ENCODE results near the gene DDX24.

Gene DDX24, protein sequence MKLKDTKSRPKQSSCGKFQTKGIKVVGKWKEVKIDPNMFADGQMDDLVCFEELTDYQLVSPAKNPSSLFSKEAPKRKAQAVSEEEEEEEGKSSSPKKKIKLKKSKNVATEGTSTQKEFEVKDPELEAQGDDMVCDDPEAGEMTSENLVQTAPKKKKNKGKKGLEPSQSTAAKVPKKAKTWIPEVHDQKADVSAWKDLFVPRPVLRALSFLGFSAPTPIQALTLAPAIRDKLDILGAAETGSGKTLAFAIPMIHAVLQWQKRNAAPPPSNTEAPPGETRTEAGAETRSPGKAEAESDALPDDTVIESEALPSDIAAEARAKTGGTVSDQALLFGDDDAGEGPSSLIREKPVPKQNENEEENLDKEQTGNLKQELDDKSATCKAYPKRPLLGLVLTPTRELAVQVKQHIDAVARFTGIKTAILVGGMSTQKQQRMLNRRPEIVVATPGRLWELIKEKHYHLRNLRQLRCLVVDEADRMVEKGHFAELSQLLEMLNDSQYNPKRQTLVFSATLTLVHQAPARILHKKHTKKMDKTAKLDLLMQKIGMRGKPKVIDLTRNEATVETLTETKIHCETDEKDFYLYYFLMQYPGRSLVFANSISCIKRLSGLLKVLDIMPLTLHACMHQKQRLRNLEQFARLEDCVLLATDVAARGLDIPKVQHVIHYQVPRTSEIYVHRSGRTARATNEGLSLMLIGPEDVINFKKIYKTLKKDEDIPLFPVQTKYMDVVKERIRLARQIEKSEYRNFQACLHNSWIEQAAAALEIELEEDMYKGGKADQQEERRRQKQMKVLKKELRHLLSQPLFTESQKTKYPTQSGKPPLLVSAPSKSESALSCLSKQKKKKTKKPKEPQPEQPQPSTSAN

DNA sequence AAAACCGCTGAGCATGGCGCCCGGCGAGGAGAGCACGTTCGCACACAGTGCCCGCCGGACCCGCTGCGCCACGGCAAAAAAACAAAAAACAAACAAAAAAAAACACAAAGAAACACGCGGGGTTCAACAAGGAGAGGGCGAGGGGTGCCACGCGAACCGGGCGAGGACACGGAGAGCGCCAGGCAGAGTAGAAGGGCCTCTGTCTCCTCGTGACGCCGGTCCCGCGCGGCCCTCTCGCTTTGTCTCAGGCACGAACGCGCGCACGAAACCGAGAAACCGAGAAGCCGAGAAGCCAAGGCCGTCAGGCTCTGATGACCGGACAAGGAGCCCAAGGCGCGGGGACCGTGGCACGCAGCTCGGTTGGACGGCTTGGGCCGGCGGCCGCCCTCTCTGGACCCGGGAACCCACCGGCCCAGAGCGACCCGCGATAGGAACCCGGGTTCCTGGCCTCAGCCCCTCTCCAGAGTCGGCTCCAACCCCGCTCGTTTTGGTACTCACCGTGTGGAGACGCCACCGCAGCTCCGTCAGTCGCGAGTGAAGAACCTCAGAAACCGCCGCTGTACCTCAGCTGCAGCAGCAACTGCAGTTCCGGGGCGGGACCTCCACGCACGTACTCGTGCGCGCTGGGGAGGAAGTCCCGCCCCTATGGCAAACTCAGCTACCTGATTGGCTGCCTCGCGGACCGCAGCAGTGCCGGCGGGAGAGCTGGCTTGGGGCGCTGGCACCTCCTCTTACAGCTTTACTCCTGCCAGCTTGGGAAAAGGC, at the start of gene DDX24, which contains the start of gene IFI27L1:
Gene DDX24, minus strand, starts transcription at position 582 of the 765 bp plus-strand sequence. CDS start 1,460 bp downstream, outside the sequence.
Gene IFI27L1, plus strand, starts transcription at position 690 of the 765 bp plus-strand sequence. CDS start 15,628 bp downstream, outside the sequence.
- DNase-seq (ENCODE audit: low read depth, low spot score) = peak; percentile 84

DNA sequence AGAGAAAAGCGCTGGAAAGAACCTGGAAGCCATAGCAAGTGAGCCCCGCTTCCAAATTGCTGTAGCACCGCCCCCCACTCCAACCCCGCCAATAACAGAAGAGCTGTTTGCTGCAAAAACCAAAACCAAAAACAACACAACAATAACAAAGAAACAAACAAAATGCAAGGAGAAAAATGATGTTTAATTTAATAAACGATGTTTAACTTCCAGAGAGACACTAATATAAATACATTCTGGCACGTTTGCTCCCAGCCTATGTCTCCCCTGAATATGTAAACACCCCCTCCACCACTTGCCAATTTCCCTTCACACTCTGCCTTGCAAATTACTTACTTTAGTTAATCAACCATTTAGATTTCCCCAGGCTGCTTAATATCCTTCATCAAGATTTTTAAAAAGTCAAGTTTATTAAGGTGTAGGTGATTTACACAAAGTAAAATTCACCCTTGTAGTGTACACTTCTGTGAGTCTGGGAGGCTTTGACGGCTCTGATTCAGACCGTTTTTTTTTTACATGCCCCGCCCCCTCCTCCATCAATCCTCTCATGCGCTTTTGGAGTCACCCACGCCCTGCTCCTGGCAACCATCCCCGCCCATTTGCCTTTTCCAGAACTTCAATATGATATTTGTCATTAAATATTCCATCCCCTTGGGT, 48.9 kb upstream of the DDX24 start:
- no peak for DNase-seq (ENCODE audit: low read depth, low spot score)

DNA sequence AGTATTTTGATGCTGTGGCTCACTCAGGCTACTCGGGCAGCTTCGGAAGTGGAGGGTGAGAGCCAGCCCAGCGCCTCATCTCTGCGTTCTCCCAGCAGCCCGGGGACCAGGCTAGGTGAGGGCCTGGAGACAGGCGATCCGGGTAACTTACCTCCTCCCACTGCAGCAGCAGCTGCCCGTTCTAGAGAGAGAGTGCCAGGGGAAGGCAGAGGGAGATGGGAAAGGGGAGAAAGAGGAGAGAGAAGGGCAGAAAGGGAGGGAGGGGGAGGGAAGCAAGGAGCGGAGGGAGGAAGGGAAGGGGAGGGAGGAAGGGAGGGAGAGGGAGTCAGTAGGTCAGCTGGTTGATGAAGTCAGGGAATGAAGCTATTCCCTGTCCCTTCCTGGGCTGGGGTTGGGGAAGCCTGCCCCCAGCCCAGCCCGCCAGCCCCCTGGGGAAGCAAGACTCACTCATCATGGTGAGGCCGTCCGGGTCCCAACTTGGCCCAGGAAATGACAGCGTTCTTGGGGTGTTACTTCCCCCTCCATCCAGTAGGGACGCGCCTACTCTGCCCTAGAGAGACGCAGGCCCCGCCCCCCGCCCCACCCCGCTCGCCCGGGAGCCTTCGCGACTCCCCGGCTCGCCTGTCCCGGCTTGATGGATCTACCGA, 48.2 kb upstream of the DDX24 start, which contains the start of gene IFI27L2:
Gene IFI27L2, minus strand, starts transcription at position 494 of the 647 bp plus-strand sequence. Its CDS starts 40 bp downstream, at position 454.
- DNase-seq (ENCODE audit: low read depth, low spot score) = peak; percentile 29

DNA sequence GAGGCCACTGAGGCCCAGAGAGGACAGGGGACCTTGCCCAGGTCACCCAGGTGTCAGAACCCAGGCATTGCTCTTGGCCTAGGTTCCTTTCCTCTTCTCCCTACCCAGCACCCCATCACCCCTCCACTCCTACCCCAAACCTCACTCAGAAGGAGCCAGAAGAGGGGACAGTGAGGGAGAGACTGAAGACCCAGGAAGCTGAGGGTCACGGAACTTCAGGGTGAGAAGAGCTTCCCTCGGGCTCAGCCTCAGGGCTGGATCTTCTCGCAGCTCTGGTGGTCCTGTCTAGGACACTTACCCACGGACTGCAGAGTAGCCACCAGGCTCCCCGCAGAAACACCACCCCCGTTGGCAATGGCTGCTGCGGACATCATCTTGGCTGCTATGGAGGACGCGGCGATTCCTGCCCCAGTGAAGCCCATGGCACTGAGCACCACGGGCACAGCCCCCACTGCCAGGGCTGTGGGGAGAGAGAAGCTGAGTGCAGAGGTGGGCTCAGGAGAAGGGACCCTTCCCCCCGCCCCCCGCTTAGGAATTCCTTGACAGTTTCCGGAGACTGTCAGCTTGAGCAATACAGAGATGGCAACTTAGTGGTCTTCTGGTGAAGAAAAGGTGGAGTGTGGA, 47.3 kb upstream of the DDX24 start:
- DNase-seq (ENCODE audit: low read depth, low spot score) = no peak

DNA sequence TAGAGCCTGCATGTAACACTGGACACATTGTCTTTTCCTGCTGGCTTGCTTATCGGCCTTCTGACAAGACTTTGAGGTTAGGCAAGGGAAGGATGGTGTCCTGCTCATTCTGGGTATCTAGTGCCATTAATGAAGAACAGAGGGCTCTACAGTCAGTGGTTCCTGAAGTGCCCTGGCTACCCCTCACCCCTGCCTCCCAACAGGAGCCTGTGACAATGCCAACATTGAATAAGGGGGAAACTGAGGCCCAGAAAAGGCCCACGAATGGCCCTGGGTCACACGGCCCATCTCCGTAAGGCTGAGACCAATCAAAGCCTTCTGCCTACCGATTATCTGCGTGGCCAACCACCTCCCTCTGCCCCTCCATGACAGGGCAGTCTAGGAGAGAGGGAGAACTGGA, 46.3 kb upstream of the DDX24 start:
- no peak for DNase-seq (ENCODE audit: low read depth, low spot score)

GRCh38 chr14:94126800-94127199, 45.8 kb upstream of the DDX24 start:
- no peak for DNase-seq (ENCODE audit: low read depth, low spot score)

GRCh38 chr14:94126419-94126677, 45.3 kb upstream of the DDX24 start:
- DNase-seq (ENCODE audit: low read depth, low spot score) = no peak

DNA sequence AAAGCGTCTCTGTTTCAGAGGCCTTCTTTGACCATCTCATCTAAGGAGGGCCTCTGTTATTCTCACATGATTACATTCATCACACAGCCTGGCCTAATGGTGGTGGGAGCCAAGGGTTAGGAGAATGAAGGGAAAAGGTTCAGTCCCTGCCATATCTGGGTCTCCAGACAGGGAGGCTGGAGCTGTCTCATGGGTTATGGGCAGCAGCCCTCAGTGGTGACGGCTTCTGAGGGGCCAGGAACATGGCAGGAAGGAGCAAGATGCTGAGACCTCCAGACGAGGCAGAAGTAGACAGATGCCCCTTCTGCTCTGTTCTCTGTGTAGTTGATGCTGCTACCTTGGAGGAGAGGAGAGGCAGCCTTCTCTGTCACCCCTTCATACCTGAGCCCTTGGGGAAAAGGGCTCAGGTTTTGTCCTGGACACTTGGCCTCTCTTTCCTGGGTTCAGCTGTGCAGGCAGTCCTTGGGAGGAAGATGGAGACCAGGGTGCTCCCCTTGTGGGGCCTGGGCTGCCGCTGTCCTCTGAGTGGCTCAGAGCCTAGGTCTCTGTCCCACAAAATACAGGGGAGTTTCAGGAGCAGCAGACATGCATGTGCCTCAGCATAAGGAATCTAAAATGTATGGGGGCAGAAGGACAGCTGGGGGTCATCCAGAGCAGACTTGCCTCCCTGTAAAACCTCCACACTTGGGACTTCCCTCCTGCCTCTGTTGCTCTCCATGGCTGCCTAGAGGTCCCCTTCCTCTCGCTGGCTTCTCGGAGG, 44.8 kb upstream of the DDX24 start:
- DNase-seq (ENCODE audit: low read depth, low spot score) = no peak

DNA sequence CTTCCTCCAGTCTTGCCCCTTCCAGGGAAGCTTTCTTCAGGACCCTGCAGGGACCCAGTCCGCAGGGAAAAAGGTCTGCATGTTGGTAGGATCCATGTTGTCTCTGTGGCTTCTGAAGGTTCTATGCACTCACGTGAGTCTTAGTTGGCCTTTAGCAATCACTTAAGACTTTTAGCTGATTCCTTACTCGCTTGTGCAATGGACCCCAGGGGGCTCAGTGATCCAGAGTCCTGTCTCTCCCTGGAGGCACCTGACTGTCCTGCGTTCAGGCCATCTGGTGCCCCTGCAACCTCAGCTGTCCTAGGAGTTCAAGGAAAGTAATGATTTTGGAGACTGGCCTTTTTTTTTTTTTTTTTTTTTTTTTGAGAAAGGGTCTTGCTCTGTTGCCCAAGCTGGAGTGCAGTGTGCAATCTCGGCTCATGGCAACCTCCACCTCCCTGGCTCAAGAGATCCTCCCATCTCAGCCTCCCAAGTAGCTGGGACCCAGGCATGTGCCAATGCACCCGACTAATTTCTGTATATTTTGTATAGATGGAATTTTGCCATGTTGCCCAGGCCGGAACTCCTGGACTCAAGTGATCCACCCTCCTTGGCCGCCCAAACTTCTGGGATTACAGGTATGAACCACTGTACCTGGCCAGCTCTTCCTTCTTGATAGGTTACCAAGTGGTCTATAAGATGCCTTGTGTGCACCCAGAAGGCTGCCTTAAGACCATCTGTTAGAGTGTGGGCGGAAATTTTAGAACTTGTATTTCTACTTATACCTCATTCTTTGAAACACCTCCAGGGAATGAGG, 43.8 kb upstream of the DDX24 start:
- no peak for DNase-seq (ENCODE audit: low read depth, low spot score)

GRCh38 chr14:94123868-94124267, 42.9 kb upstream of the DDX24 start:
- DNase-seq (ENCODE audit: low read depth, low spot score) = no peak

GRCh38 chr14:94123296-94123695, 42.3 kb upstream of the DDX24 start:
- DNase-seq (ENCODE audit: low read depth, low spot score) = no peak

GRCh38 chr14:94122438-94122837, 41.4 kb upstream of the DDX24 start:
- DNase-seq (ENCODE audit: low read depth, low spot score) = no peak

- no peak for DNase-seq (ENCODE audit: low read depth, low spot score)
Observed at GRCh38 chr14:94121485-94121884, 40.5 kb upstream of the DDX24 start.

DNA sequence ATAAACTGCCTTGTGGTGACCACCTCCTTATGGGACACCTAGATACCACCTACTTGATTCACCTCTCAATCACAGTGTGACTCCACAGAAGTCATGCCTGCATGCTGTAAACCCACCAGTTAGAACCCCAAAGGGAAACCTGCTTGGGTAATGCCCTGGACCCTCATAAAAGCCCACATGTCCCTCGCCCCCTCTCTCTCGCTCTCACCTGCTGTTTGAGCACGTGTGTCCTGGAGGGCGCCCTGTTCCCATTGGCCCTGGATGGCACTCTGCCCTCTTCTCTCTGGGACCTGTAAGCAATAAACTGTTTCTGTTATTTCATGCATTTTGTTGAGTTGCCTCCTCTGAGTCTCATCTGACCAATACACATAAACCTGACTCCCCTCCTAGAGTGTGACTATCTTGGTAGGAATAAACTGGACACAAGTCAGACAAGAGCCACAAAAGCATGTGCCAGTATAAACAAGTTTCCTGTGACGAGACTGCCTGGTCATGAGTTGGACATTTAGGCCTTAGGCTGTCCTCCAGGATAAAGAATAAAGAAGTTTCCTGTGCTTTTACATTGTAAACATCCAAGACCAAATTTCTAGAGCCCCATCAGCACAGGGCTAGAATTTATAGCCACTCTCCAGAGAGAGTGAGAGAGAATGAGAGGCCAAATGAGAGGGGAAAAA, 39.8 kb upstream of the DDX24 start:
- no peak for DNase-seq (ENCODE audit: low read depth, low spot score)

DNA sequence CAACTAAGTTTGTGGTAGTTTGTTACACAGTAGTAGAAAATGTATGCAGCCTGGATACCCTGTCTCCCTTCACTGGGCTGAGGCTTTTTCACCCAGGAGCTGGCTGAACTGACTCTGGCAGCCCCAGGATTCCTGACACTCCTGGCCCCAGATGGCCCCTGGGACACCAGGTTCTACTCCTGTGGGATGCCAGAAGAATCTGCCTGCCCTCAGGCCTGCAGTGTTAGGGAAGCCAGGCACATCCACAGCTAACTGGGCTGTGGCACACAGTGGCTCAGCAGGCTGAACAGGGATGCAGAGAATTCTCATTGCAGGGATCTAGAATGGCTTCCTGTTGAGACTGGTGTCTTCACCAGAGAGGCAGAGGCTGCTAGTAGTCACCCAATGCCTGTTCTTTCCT, 38.1 kb upstream of the DDX24 start:
- no peak for DNase-seq (ENCODE audit: low read depth, low spot score)

DNA sequence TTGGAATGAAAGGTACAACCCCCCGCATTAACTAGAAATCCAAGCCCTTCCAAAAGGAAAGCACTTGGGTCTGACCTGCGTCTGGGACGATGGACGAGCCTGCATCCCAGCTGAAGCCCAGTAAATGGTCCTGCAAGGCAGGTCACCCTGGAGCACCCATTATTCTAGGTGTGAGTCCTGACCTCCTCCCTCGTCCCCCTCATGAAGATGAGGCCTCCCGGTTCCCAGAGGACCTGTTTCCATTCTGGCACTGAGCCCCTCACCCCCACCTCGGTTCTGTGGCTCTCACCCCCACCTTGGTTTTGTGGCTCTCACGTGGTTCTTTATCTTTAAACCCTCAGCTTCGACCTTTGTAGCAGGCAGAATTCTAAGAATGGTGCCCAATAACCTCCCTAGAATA, 36.9 kb upstream of the DDX24 start:
- no peak for DNase-seq (ENCODE audit: low read depth, low spot score)

DNA sequence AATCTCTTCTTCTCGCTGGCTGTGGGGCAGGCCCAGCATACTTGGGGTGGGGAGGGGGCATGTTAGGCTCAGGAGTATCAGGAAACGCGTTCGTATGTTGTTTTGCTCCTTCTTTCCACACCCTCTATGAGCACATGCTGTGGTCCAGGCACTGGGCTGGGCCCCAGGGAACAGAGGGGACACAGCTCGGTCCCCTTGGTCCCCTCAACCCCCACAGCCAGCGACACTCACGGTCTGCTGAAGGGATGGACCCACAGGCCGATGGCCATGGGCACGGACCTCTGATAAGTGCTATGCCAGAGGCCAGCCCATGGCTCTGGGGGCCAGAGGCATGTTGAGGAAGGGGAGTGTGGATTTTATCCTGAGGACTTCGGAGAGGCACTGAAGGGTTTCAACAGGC, 35.7 kb upstream of the DDX24 start:
- no peak for DNase-seq (ENCODE audit: low read depth, low spot score)

GRCh38 chr14:94115631-94116030, 34.6 kb upstream of the DDX24 start:
- no peak for DNase-seq (ENCODE audit: low read depth, low spot score)

All from brain pericyte (primary cell).